Measurements from ENCODE around the gene SFTA2.

SFTA2 gene

DNA sequence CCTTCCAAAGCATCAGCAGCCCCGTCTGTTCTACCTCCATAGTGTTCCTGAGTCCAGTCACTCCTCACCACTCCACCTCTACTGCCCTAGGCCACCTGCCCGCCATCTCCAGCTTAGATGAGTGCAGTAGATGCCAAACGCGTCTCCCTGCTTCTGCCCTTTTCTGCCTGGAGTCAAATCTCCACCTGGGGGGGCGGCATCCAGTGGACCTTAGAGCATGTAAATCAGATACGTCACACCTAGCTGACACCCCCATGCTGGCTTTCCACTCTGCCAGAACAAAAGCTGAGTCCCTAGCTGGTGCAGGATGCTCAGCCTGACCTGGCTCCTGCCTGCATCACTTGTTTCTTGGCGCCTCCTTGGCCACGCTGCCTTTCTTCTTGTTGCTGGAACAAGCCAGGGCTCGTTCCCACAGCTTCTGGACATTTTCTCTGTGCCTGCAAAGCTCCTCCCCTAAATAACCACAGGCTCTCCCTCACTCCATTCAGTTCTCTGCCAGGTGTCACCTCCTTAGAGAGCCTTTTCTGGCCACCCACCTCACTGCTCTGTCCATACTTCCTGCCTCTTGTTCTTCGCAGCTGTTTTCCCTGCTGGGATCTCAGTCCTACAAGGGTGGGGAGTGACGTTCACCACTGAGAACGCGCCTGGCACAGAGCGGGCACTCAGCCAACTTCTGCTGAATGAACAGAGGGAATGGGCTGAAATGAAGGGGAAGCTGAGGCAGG lies 41.9 kb downstream of the SFTA2 start:
- no peak for DNase-seq

DNA sequence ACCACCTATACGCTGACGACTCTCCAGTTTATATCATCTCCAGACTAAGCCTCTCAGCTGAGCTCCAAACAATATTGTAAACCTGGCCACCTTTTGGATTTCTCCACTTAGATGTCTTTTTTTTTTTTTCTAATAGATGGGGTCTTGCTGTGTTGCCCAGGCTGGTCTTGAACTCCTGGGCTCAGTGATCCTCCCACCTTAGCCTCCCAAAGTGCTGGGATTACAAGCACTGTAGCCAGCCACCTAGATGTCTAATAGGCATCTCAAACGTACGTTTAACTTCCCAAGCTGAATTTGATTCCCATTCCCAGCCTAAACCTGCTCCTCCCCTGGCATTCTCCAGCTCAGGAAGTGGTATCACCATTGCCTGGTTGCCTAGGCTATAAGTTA lies 42.5 kb downstream of the SFTA2 start:
- no peak for DNase-seq

DNA sequence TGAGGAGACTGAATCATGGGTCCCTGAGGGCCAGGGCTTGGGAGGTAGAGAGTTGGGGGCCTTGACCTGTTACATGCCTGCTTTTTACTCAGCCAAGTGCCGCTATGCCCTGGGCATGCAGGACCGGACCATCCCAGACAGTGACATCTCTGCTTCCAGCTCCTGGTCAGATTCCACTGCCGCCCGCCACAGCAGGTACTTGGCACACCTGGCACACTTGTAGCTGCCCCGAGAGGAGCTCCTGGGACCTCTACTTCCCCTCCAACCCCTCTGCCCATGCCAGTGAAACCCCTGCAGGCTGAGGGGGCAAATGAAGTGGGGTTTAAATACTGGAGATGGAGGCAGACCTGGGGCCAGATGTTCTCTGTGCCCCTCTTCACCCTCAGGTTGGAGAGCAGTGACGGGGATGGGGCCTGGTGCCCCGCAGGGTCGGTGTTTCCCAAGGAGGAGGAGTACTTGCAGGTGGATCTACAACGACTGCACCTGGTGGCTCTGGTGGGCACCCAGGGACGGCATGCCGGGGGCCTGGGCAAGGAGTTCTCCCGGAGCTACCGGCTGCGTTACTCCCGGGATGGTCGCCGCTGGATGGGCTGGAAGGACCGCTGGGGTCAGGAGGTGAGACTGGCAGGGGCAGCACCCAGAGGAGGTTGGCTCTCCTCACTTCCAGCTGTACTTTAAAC lies 43.0 kb downstream of the SFTA2 start:
- DNase-seq: no peak

DNA sequence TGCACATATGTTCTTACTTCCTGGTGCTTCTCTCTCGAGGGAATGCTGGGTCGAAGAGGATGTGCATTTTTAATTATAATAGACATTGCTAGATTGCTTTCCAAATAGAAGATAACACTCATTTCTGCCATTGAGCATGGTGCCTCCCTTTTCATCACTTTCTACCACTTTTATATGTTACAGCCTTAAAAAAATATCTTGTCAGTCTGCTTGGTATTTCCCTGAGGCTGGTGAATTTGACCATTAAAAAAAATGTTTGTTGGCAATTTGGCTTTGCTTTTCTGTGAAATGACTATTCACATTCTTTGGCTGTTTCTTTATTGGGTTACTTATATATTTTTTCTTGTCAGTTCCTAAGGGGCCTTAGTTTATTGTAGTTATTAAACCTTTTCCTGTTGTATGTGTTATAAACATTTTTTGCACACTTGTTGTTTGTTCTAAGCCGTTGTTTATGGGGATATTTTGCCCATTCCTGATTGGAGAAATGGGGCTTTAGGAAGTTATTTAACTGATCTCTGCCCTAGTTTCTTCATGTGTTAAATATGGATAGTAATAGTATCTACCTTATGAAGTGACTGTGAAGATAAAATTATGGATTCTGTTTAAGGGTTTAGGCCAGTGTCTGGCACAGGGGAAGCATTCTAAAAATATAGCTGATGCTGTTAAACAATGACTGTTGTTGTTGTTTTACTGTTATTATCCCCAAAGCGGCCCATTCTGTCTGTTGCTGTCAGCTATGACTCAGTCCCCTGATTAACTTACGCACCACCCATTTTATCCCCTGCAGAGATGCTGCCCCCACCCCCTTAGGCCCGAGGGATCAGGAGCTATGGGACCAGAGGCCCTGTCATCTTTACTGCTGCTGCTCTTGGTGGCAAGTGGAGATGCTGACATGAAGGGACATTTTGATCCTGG lies 43.8 kb downstream of the SFTA2 start:
- no peak for DNase-seq

DNA sequence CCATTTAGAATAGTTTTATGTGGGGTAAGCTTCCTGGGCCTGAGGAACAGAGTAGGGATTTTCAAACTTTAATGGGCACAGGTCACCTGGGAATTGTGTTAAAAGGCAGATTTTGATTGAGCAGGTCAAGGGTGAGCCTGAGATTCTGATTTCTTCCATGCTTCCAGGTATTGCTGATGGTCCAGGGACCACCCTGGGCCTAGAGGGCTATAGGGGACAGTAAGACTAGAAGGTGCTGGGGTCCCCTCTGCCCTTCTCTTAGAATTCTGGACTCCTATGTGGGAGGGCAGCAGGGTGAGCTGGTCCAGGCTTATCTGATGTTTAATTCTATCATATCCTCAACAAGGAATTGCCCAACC lies 45.1 kb downstream of the SFTA2 start:
- DNase-seq: no peak

DNA sequence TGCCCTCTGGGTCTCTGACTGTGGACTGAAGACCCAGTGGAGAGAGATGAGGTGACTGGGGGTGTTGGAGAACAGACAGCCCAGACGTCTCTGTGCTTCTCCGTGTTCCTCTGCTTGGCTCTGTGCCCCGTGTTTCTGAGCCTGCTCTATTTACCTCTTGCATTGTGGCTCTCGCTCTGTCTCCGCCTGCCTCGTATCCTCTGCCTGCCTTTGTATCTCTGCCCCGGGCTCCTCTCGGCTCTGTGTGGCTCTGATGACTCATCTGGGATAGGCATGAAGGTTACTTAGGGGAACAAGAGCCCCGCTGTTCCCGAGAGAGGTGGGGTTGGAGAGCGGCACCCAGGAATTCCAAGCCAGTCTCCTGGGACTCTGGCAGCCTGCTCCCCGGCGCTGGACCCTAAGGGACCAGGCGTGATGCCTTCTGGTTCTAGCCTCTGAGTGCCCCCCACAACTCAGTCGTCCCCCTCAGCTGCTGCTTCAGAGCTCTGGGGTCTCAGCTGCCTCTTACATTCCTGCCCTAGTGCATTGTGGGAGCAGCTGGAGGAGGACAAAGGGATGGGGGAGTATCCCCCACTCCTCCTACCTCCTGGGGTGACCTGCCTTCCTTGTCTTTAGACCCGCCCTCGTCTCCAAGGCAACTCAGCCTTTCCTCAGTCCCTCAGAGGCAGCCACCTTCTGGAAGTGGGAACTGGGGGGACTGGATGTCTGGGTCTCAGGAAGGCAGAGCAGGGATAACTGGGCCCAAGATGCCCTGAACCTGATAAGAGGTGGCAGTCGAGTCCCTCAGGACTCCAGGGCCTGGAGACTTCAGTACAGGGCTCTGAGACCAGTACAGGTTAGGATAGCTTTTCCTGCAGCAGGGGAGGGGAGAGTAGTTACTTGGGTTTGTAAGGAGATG lies 45.7 kb downstream of the SFTA2 start:
- no peak for DNase-seq

DNA sequence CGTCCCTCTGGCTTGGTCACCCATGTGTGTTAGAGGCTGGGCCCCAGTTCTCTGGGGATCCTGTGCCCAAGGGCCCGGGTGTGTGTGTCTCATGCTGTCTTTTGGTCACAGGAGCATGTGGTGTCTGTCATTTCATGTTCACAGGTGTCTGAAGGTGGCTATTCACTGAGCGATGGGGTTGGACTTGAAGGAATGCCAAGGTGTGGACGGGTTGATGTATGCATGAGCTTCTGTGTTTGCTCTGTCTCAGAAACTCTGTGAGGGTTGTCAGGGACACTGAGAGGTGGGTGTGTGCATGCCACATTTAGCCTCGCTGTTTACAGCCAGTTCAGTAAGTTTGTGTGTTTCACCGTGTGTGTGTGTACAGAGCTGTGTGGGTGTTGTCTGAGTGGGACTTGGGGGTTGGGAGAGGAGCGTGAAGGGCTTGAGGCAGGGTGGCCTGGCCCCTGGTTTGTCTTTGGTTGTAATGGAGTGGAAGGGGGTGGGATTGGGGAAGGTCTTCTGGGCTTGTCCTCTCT lies 46.4 kb downstream of the SFTA2 start:
- no peak for DNase-seq

DNA sequence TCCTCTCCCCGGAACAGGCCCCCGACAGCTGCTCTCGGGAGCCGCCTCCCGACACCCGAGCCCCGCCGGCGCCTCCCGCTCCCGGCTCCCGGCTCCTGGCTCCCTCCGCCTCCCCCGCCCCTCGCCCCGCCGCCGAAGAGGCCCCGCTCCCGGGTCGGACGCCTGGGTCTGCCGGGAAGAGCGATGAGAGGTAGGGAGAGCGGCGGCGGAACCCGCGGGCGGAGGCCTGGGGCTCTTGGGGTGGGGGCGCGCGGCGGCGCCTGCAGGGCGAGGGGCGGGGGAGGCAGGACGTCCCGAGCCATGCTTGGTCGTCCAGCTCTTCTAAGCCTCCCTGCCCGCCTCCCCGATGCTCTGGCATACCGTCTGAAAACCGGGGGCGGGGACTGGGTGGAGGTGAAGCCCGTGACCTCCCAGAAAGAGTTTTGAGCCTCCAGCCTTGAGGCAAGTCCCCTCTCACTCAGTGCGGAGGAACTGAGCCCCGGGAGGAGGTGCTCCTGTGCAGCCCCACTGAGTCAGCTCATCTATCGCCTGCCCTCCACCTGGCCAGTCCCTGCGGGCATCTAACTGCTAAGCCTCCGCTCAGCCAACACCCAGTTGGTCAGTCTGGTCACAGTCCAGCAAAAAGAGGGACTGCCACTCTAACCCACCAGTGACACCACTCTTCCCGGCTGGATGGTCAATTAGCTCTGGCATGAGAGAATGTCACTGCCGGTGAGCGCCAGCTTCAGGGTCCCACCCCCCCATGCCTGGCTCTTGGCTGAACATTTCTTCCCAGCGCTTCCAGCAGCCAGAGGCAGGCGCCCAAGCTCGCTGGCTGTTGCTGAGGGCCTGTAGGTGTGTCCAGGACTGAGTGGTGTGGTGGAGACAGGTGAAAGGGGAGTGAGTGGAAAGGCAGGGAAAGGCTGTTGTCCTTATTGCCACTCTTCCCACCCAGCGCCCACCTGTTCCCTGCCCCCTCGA lies 47.2 kb downstream of the SFTA2 start:
- peak; percentile 13 to 25 for DNase-seq

DNA sequence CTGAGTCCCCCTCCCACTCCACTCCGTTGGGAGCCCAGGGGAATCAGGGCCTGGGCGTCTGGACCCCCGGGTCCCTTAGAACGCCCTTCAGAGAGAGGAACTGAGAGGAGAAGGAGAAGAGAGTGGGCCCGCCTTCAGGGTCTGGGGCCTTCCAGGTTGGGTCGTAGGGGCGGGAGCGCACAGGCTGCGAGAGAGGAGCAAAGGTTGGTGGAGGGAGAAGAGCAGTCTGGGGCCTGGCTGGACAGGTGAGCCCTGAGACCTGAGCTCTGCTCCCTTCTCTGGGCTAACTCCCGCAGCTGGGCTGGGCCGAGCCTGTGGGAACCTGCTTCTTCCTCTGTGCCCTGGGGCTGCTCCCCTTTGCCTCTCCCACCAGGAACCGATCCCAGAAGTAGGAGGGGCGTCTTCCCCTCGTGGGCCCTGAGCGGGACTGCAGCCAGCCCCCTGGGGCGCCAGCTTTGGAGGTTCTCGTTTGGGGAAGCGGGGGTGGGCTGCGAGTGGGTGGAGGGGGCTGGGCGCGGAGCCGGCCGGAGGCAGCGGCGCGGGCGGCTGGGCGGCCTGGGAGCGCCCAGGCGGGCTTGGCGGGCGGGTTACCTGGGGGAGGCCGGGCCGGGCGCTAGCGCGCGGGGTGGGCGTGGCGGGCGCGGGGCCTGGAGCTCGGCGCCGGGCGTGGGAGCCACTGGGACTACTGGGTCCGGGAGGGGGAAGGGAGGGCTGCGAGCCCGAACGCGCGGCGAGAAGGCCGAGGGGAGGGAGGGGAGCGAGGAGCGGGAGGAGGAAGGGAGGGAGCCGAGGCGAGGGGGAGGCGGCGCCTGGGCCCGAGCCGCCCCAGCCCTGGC lies 48.1 kb downstream of the SFTA2 start, which contains the start of gene DDR1:
Gene DDR1 (plus strand): TSS at position 835 of the 836 bp plus-strand sequence. CDS start 4,211 bp downstream, outside the sequence.
- peak in 1 of 2 donors; percentile 12 for DNase-seq

DNA sequence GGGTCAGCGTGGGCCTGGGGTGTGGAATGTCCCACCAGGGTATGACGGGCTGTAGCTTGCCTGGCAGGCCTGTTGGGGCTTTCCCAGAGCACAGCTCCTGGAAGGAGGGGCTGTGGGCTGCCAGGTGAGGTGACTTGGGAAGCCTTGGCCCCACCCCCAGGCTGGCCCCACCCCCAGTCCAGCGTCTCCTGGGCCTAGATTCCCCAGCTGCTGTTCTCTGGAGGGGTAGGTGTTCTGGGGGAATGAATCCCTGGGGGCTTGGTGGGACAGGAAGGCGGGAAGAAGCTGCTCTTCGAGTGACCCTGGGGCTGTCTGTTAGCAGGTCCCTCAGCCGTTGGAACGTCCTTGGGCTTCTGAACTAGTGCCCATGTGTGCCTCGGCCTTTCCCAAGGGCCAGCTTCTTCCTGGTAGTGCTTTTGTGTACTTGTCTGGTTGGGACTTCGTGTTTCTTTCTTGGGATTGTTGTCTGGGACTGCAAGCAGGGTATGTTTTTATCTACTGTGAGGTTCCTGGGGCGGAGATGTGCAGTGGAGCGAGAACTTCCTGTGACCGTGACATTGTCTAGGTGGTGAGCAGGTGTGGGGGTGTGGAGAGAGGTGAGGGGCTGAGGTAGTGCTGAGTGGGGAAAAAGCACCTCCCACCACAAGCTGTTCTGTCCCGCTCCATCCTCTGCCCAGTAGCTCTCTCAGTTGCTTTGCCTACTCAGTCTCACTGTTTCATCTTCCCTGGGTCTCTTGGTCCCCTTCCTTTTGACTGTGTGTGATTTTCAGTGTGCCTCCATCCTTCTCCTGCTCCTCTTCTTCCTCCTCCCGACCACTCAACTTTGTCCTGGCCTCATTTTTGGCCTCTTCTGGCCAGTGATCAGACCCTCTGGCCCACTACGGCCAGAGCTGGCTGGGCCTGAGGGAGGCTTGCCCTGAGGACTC lies 48.9 kb downstream of the SFTA2 start:
- no peak for DNase-seq

DNA sequence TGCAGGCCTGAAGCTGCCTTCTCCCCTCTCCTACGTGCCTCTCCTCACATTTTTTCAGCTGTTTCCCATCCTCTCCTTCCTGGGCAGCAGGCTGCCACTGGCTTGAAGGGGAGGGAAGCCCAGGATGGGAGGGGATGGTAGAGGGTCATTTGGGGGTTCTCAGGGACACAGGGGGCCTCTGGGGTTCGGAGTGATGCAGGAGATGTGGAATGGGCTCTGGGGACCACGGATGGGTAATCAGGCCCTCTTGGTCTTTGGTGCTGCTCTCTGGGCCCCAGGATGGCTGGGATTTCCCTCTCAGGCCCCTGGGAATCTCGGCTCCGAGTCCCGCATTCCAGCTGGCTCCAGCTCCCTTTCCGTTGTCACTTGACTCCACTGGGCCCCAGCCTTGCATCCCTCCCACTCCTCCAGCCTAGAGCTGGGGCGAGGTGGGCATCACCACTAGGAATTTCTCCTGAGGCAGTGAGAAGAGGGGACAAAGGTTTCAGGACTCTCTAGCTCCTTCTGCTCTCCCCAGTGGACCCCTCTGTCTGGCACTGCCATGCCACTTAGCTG lies 49.7 kb downstream of the SFTA2 start:
- no peak for DNase-seq

DNA sequence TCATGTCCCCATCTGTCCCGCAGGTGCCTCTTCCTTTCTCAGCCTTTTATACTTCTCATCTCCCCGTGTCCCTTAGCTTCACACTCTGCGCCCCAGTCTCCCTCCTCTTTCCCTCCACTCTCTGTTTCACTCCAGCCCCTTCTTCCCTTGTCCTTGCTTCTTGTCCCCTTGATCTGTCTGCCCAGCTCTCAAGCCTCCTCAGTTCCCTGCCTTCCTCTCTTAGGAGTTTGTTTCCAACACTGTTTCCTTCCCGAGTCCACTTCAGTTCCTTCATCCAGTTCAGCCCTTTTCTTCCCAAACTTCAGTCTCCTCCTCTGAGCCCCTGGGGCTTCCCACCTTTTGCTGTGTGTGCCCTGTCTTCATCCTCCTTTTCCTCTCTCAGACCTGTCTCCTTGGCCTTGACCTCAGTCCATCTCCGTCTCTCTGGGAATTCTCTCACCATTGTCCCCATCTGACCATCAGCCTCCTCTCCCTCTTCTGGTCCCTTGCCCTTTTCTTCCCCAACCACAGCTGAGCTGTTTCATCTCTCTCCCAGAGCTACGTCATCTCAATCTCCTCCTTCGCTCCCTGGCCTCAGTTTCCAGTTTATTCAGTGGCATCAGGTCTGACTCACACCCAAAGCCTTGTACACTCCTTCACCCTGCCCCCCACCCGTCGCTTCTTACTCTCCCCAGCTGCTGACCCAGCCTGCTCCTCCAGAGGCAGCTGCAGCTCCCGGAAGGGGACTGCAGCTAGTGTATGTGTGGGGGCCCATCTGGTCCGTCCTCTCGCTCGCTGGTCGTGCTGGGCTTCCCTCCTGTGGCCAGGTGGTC lies 50.4 kb downstream of the SFTA2 start:
- no peak for DNase-seq

Measured in inflammatory macrophage treated with lipopolysaccharide for 1 hour (primary cell).